Islet of Langerhans (tissue), 1 donor: ENCODE data around the gene SLC1A7.

Experiments
- FAIRE-seq: peaks from one replicate; lab custom pipeline; 2011; peaks lifted over from hg19 to GRCh38; lab: Jason Lieb, UNC

The SLC1A7 gene

DNA sequence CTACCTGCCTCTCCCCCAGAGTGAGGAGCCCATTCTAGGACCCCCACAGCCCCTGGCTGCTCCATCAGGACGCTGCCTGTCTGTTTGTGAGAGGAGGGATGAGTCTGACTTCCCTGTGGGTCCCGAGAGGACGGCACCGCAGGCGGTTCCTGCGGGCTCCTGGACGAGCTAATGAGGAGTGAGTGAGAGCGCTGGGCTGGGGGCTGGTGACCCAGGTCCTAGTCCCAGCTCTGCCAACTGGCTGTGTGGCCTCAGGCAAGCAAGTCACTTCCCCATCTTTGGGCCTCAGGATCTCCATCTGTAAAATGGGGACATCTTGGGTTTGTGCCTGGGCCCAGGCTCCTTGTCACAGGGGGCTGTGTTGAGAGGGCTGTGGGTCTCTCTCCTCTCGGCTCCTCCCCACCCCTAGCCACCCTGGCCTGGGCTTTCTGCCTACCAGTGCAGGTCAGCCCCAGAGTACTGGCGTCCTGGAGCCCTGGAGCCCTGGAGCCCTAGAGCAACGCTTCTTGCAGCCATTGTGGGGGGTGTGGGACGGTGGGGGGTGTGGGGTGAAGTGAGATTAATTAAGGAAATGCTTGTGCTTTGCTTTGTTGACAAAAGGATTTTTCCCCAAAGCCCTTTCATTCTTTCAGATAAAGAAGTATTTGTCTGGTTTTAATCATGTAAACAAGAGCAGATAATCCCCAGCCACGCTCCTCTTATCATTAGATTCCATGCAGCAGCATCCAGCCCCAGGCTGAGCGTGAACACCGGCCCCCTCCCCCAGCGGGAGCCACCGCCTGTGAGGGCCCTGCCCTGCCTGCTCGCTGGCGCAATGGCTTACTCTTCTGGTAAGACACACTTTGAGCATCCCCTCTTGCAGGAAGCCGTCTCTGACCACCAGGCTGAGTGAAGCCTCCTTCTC lies 26.8 kb downstream of the SLC1A7 start:
- FAIRE-seq, result no peak

DNA sequence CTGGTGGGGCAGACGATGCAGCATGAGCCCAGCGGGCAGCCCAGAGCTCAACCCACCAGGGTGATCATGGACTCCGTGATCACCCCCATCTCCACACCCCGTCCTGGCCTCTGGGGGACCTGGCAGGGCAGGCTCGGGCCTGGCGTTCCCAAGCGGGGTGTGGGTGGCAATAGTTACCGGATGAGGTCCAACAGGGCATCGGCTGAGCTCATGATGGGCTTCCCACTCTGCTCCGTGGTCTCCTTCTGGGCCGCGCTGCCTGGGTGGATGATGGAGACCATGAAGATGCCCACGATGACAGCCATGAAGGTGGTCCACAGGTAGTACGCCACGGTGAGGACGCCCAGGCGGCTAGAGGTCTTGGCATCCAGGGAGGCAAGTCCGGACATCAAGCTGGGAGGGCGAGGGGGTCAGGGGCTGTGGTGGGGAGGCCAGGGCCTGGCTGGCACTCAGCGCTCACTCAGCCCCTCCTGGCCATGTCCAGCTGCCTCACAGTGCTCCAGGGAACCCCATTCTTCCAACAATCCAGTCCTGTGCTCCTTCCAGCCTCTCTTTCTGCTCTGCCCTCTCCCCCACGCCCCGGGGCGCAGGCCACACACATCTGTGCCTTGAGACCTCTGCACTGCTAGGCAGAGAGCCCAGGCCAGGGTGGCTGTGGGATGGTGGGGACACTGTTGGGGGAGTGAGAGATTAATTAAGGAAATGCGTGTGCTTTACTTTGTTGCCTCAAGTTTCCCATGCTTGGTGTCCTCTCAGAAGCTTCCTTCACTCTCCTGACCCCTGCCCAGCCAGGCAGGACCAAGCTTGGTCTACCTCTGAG lies 27.6 kb downstream of the SLC1A7 start:
- FAIRE-seq, result no peak

DNA sequence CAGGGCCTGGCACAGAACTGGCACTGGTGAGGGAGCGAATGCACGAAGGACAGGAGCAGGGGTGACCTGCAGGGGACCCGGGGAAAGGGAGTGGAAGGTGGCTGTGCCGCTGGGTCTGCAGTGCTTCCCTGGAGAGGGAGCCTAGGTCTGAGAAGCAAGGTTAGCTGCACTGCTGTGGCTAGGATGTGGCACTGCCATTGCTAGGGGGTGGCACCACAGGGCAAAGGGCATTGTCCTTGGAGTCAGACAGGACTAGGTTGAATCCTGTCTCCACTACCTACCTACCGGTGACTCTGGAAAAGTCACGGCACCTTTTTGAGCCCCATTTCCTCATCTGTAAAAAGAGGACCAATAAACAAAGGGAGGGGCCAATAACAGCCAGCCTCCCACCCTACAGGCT lies 28.3 kb downstream of the SLC1A7 start:
- FAIRE-seq, result no peak

DNA sequence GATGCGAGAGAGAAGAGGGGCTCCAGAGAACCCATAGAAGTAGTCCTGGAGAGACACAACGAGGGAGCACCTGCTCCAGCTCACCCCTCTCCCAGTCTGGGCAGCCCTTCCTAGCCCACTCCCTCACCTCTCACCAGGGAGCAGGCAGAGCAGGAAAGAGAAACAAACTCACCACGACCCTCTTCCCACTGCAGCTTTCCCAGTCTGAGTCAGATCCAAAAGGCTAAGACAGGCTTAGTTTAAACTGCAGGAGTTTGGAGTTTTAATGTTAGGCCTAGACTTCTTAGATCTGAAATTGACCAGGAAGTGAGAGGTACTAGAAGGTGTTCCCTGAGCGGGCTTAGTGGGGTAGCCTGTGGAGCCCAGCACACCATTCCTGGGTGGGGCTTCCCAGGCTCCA lies 29.6 kb downstream of the SLC1A7 start:
- no peak for FAIRE-seq

DNA sequence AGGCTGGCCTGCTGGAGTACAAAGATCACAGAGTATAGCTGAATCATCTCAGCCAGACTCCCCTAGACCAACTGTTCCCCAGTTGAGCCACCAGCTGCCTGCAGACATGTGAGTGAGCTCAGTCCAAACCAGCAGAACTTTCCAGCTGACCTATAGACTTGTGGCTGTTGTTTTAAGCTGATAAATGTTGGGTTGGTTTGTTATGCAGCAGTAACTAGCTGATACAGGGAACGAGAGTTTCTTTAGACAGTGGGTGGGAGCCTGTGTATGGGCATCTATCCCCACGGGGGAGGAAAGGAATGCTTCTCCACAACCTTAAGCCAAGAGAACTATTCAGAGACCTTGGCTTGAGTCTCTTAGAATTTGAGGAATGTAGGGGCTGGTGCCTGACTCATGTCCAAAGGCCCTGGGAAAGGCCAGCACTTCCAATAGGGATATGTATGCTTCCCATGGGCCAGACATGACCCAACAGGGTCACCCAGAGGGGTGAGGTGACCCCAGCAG lies 30.1 kb downstream of the SLC1A7 start:
- FAIRE-seq, result no peak

DNA sequence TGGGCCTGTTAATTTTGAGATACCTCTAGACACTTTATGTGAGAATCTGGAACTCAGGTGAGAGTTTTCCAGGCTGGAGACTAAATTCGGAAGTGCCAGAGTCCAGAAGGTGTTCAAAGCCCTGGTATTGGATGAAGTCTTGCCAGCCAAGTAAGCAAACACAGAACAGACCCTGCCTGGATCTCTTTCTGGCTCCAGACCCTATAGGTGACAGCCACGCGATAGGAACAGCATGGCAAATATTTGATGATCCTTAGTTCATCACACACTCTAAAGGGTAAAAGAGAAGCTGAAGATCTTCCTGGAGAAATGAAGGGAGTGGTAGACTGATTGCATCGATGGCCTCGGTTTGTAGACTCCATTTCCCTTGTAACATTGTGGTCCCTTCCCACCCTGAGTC lies 30.7 kb downstream of the SLC1A7 start:
- no peak for FAIRE-seq

DNA sequence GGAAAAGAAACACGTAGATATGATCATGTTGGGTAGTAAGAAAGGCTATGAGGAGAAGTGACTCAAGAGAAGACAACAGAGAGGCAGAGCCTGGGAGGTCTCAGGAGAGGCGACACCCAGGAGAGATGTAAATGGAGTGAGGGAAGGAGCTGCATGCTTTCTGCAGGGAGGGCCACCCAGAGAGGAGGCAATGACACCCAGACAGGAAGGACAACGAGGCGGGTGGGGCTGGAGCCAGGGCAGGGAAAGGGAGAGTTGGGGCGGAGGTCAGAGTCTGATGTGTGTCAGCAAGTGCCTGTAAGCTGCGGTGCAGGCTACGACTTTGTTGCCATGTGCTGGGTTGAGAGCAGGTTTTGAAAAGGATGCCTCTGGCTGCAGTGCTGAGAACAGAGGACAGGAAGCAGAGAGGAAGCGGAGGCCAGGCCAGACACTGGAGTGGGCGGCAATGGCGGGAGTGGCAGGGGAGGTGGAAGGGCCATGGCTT lies 31.3 kb downstream of the SLC1A7 start:
- FAIRE-seq, result no peak

DNA sequence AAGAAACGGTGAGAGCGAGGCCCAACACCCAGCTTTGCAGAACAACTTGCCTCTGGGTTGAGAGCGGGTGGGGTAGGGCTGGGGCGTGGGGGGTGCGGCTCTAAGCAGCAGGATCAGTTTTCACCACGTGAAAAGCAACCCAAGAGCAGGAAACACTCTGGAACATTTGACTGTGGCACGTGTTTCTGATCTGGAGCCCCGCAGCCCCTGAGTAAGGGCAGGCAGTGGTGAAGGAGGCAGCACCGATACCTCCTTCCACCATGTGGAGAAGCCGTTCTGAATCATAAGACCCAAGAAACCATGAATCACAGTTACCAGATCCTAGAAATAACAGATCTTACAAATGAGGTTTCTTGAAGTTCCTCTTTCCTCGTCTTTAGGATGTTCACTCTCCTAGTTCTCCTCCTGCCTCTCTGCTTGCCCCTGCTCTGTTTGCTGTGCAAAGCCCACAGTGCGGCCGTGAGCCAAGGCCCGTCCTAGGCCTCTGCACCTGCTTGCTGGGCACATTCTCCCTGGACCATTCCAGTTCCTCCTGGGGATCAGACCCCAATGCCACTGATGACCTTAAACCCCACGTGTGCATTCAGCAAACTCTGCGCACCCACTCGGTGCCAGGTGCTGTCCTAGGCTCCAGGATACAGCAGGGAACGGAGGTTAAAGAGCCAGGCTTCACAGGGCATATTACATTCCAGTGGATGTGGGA lies 31.9 kb downstream of the SLC1A7 start:
- FAIRE-seq, result no peak

DNA sequence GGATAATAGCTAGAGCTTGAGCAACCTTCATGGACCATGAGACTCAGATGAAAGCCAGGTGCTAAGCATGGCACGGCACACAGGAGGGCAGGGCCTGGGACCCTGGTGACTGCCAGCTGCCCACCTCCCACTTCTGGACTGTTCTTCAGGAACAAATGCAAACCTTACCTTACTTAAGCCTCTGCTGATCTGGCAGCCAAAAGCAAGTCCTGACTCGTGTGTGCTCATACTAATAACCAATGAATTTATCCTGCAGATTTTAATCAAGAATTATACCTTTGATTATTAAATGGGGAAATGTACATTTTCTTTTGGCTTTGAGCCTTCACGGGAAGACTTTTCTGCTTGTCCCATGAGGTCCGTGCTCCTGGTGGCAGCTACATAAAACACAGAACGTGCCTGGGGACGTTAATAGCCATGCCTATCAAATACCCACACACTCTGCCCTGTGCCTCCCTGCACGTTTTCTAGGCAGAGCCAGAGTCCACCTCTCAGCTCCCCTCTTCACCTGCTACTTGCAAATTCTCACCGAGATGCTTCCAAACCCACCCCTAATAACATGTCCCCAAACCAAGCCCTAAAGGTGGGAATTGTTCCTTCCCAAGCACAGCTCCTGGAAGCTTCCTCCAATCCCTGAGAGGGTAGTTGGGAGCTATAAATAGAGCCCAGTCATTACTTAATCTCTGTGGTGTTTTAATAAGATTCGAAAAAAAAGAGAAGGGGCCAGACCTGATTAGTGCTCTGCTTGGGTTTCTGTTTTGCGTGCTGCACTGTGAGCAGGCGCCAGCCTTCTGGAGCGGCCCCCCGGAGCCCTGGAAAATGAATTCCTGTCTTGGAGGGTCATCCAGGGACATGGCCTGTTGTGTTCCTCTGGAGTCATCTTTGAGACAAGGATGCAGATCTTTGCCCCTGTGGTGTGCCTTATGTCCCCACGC lies 33.5 kb downstream of the SLC1A7 start:
- FAIRE-seq, result no peak

DNA sequence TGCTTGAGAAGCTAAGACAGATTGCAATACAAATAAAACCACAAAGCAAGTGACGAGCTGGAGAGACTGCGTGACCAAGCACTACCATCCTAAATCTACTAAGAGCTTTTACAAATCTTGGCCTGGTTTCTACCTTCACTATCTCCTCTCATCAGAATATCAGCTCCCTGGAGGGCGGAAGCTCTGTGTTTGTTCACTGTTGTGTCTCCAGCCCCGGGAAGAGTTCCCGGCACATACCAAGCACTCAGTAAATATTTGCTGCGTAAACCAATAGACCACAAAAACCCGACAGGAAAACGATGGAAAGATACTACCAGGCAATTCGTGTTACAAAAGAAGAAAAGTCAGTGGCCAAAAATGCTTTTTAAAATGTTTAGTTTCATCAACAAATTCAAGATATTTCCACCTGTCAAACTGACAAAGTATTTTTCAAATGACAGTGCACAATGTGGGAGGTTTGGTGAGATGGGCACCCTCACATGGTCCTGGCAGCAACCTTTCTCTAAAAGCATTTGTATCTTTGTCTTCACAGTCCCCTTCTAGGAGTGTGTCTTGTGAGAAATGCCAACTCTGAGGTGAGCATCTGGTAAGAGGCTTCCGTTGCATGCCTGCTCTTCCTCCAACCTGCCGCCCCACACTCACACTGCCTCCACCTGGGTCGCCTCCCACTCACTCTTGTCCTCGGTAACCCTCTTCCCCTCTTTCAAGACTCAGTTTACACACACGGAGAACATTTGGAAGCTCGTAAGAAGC lies 34.7 kb downstream of the SLC1A7 start:
- FAIRE-seq, result no peak

DNA sequence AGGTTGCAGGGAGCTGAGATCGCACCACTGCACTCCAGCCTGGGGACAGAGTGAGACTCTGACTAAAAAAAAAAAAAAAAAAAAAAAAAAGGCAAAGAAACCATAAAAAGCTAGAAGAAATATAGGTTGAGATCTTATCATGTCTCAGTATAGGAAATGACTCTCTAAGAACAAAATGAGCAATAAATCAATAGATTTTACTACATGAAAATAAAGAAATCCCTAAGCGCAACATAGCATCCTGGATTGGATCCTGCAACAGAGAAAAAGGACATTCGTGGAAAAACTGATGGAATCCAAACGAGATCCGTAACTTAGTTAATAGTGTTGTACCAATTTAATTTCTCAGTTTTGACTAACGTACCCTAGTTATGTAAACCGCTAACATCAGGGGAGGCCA lies 35.3 kb downstream of the SLC1A7 start:
- no peak for FAIRE-seq

DNA sequence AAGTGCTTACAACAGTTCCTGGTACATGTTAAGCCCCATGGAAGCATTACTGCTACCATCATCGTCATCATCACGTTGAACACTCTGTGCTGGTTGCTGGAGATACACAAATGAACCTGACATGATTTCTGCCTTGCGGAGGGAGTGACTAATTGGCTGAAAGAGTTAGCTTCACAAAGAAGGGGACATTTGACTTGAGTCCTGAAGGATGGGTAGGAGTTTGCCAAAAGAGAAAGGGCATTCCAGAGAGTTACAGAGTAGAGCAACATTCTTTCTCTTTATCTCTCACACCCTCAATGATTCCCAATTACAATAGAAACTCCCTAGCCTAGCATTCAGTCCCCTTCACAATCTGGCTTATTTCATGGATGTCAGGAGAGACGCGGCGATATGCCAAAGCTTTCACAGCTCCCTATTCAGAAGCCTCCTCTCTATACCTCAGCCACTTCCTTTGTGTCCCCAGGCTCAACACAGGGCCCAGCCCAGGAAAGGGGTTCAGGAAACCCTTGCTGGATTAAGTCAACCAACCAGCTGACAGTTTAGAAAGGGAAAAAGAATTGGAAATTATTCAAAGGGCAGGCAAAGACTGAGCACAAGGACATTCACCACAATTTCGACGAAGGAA lies 38.0 kb downstream of the SLC1A7 start:
- no peak for FAIRE-seq

DNA sequence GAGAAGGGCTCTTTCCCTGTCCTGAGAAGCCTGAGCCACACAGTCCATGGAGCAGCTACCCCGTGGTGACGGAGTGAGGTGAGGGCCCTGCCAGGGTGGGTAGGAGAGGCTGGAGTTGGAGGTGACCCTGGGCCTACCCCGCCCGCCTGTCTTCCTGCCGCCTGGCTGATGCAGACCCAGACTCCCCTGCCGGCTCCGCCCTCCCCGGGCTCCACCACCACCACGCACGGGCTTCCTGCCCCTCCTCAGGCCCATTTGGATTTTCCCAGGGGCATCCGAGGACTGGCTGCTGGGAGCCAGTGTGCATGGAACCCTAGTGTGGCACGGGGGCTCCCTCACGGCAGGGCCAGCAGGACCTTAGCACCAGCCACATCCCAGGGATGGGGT lies 47.9 kb downstream of the SLC1A7 start:
- no peak for FAIRE-seq

DNA sequence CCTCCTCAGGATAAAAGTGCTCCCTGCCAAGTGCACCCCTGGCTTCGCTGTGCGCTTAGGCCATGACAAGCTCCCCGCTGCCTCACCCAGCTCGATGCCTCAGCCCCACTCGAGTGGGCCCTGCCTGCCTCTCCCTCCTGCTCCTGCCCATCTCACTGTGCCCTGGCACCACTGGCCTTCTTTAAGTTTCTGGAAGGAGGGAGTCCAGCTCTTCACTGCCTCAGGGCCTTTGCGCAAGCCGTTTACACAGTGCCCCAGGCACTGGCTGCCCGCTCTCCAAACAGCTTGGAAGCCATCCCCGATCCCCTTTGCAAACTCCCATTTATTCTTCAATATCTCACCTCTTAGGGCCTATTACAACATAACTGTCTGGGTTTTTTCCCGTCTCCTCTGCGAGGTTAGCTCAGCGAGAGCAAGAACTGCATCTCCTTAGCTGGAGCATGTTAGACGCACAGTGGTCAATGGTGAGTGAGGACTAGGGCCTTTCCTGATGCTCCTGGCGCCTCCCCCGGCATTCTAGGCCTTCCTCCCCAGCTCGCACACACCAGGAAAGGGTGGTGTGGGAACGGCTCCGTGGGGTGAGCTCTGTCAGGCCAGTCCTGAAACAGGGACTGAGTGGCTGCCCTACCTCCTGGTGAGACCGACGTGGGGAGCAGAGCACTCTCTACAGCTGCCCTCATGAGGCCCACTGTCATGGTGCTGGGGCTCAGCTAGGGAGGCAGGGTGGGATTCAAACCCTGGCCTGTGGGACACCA lies 48.5 kb downstream of the SLC1A7 start:
- FAIRE-seq, result no peak

DNA sequence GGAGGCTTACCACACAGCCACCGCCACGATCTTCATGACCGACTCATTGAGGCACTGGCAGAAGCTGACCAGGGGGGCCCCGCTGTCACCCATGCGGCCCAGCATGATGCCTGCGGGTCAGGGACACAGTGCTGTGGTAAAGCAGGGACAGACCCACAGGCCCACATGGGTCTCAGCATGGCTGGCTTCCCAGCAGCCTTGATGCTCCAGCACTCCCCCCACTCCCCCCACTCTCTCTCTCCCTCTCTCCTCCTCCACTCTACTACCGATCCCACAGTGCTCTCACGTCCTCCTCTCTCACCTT lies 49.0 kb downstream of the SLC1A7 start:
- no peak for FAIRE-seq

DNA sequence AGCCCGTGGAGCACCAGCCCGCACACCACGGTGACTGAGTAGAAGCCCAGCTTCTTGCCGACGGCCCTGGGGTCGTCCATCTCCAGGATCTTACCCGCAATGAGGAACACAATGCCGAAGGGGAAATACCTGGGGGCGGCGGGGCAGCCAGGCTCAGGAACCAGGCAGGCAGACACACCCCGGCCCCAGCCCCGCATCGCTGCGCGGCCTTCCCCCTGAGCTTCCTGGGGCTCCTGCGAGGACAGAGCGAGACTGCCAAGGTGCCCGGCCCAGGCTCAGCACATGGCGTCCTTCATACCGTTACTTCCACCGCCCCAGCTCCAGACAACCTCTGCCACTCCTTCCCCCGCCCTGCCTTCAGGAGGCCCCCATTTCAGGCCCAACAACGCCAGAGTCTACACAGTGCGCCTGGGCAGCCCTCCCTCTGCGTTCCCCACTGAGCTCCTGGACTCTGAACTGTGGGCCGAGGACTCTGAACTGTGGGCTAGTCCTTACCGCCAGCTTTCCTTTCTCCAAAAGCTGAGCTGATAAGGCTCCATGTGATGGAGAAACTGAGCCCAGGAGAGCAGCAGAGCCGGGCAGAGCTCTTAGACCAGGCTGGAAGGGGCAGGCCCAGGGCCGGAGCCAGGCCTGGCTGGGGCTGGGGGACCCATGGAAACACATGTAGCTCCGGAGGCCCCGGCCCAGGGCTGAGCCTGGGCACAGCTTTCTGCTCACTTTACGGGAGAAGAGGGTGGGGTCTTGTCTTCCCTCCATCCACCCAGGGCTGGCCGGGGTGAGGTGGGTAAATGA lies 49.6 kb downstream of the SLC1A7 start:
- FAIRE-seq, result no peak

DNA sequence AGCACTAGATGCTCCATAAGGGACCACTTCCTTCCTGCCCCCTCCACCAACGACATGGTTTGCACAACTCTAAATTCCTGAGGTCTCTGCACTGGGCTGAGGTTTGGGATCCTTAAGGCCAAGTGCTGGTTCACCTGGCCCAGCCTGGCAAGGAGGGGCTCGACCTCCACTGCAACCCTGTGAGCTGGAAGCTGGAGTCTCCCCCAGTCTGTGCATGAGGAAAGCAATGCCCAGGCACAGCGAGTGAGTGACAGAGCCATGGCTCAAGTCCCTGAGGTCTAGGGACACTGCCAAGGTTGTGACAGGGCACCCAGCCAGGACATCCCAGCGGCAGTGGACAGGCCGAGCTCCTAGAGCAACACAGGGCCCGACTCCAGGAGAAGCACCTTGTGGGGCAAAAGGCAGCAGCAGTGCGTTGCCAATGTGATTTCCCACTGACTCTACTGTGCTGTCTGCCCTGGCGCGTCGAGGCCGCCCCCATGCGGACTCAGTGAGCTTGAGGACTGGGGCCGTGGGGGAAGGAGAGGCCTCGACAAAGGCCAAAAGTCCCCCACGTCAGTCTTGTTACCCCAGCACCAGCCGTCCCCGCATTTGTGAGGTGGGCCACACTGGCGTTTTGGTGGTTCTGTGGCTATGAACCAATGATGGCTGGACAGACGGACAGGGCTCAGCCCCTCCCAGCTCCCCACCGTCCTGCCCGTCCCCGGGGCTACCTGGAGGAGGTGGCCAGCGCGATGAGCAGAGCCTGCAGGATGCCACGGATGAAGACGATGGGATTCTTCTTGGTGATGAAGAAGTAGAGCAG lies 50.4 kb downstream of the SLC1A7 start:
- no peak for FAIRE-seq
